Activated T-helper 1 cell treated with anti-CD3 and anti-CD28 coated beads, Interleukin-2, amount 50 U/mL, for 16 hours (primary cell): Measurements from ENCODE around the gene TXNL4A.
A peak's percentile ranks its signal among the peaks of the same experiment; 100 is the strongest.
"Not testable (repeated sequence)": the region's sequence is repeated elsewhere in the genome, so short reads cannot be mapped to it uniquely, and the experiment has no call there.

Source experiments
- DNase-seq, 2 donors: peaks; one replicate each; pipeline ENCODE4 v3.0.0-alpha.2; 2020; ENCODE audit warnings: low read depth in 1 of 2, low spot score in 1 of 2

Gene TXNL4A, protein sequence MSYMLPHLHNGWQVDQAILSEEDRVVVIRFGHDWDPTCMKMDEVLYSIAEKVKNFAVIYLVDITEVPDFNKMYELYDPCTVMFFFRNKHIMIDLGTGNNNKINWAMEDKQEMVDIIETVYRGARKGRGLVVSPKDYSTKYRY

DNA sequence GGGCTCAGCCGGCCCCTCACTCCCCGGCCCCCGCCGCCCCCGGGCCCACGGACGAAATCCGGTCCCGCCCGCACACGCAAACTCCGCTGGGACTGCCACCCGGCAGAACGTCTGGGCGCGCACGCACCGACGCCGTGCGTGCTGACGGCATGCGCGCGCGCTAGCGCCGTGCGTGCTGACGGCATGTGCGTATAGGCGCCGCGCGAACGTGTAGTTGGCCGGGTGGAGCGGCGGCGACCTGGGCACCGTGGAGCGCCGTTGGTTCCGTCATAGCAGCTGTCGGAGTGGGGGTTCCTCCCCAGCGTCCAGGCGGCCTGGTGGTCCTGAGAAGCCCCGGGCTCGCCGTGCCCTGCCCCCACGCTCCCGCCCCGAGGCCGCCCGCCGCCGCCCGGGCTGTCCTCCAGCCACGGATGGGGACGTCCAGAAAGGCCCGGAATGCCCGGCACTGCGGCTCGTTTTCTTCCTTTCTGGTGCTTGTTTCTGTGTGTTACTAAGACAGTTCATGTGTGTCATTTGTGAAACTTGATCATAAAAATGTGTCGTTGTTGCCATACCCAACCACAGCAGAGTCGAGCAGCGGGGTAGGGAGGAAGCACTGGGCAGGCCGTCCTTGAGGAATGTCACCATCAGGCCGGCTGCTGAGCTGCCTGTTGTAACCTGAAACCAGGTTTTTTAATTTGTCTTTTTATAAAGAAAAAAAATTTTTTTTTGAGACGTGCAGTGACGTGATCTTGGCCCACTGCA, at the start of gene TXNL4A:
TXNL4A (minus strand) TSS at position 113 of the 744 bp plus-strand sequence. CDS start 171 bp downstream, outside the sequence.
- peak; percentile 71 to 80 for DNase-seq

GRCh38 chr18:80037300-80037699, 48.9 kb upstream of the TXNL4A start:
- no peak for DNase-seq

GRCh38 chr18:80035997-80036396, 47.6 kb upstream of the TXNL4A start:
- no peak for DNase-seq

- no peak for DNase-seq
Measured at GRCh38 chr18:80034852-80035406, 46.6 kb upstream of the TXNL4A start.

DNA sequence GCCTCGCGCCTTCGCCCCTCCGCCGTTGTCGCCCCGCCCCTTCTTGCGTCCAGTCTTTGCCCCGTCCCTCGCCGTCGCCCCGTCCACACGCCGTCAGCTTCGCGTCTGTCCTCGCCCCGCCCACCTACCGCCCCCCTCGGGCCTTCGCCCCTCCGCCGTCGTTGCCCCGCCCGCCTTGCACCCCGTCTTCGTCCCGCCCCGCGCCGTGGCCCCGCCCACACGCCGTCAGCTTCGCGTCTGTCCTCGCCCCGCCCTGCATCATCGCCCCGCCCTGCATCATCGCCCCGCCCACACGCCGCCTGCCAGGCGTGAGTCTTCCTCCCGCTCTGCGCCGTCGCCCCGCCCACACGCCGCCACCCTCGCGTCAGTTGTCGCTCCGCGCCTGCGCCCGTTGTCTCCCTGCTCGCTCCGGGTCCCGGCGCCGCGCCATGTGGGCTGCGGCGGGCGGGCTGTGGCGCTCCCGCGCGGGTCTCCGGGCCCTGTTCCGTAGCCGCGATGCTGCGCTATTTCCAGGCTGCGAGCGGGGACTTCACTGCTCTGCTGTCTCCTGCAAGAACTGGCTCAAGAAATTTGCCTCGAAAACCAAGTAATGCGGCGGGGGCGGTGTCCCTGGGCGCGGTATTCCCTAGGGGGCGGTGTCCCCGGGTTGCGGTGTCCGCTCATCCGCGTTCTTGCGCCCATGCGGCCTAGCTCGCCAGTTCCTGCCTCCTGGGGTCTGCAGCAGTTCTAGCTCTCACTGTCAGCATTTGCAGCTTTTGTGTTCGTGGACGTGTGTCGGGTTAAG, 45.9 kb upstream of the TXNL4A start, which contains the start of gene RBFA:
RBFA (plus strand) TSS at position 367 of the 784 bp plus-strand sequence; CDS start at position 429, 62 bp downstream.
- peak; percentile 99 to 100 for DNase-seq

DNA sequence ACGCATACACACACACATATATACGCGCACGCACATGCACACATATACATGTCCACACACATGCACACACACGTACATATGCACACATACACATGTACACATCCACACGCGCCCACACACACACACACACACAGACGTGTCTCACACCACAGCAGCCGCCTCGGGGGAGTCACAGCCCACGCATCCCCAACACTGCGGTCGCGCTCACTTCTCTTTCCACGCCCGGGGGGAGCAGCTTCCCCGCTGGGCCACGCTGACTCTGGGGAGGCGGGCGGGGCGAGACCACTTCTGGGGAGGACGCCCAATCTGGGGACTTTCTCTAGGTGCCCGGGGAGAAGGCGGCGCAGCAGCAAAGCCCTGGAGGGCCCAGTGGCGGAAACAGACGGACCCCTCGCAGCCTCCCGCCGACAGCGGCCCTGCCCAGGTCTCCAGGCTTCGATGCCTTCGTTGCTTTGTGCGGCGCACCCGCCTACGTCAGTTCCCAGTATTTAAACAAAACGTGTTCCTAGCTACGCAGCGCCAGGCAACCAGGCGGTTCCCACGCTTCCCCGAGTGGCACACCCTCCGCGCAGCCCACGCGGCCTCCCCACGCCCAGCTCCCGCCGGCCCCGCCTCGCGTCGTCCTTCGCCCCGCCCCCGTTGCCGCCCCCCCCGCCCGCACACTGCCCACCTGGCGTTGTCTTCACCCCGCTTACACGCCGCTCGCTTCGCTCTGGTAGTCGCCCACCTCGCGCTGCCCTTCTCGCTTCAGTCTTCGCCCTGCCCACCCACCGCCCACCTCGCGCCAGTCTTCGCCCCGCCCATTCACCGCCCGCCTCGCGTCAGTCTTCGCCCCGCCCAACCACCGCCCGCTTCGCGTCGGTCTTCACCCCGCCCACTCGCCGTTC, 45.1 kb upstream of the TXNL4A start:
- DNase-seq = peak in 1 of 2 donors; percentile 55

- no peak for DNase-seq
Measured at GRCh38 chr18:80029690-80030089, 41.3 kb upstream of the TXNL4A start.

- DNase-seq = not testable (repeated sequence)
Measured at GRCh38 chr18:80027719-80028118, 39.4 kb upstream of the TXNL4A start.

DNA sequence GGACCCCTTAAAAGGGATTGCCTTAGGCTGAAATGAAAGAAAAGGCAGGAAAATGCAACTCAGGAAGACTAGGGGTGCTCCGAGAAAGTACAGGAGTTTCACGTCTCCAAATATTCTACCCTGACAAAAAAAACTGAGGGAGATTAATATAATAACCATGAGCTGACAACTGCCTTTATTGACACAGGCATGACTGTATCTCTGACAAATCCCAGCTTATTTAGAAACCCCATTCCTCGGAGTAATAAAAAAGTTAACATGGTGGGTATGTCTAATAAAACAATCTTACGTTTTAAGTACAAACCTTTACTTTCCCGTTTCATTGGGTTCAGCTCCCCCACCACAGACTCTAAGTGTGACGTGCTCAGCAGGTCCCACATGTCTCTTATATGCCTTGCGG, 38.0 kb upstream of the TXNL4A start:
- DNase-seq = no peak

- no peak for DNase-seq
Measured at GRCh38 chr18:80023173-80023572, 34.8 kb upstream of the TXNL4A start.

DNA sequence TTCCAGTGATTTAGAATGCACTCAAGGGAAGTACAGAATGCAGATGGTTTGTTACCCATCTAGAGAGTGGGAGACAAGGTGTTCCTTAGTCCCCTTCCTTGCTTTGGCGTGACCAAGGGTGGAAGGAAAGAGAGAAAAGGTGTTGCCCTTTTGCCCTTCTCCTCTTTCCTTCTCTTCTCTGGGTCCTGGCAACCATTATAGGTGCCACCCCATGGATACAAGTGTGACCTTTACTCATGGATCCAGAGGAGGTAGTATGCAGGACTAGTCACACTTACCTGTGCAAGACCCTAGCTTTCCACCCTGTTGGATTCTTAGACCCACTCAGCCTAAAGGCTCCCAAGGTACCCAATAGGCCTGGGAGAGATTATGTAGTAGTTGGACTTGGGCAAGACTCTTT, 34.2 kb upstream of the TXNL4A start:
- DNase-seq = no peak

- DNase-seq = no peak
Measured at GRCh38 chr18:80012714-80013113, 24.4 kb upstream of the TXNL4A start.

GRCh38 chr18:80011496-80012137, 23.3 kb upstream of the TXNL4A start:
- not testable (repeated sequence) for DNase-seq

GRCh38 chr18:80010551-80010906, 22.2 kb upstream of the TXNL4A start:
- DNase-seq = no peak

GRCh38 chr18:80009661-80010550, 21.5 kb upstream of the TXNL4A start:
- DNase-seq = no peak

DNA sequence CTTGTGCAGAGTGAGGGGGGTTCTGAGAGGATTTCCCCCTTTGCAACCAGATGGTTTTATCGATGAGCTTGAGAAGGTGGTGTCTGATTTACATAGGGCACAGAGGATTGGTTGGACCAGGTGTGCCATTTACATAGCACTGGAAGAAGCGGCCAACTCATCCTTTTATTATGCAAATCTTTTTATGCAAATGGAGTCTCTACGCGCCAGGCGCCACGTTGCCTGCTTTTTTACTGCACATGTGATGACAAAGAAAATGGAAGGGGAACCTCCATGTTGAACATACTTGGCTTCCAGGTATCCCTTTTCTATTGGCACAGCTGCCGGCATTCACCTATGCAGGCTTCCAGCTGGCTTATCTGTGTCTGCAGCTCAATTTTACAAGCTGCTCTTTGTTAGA, 18.4 kb upstream of the TXNL4A start:
- no peak for DNase-seq

- DNase-seq = no peak
Measured at GRCh38 chr18:80004600-80005342, 16.4 kb upstream of the TXNL4A start.

DNA sequence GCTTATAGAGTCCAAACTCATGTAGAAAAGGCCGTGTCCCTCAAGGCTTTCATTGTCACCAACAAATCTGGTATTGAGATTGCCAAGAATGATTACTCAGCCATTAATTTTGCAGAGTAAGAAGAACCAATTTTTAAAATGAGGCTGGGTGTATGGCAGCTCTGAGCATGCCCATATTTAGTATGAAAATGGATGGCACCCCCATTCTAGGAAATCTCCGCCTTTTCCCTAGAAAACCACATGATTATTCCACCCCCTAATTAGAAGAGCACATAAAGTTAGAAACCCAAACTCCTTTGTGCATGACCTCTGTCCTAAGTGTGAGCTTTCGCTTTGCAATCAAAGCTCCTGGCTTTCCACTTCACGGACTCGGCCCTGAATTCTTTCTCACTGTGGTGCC, 14.1 kb upstream of the TXNL4A start:
- DNase-seq = no peak

- DNase-seq = no peak
Measured at GRCh38 chr18:80000877-80001276, 12.5 kb upstream of the TXNL4A start.
